GM19463 (cell line): ENCODE results near the gene SLC16A10.
A peak's percentile ranks its signal among the peaks of the same experiment; 100 is the strongest.
"Not testable (repeated sequence)": the region's sequence is repeated elsewhere in the genome, so short reads cannot be mapped to it uniquely, and the experiment has no call there.

Experiments
- ATAC-seq: cut with Tn5 transposase; IDR thresholded peaks from one replicate; pipeline ENCODE4 v1.9.1; 2021; ENCODE audit warnings: mild to moderate bottlenecking, moderate library complexity; ENCODE audit not compliant: unreplicated experiment

The SLC16A10 gene

GRCh38 chr6:111087106-111087835, at the start of gene SLC16A10:
SLC16A10 (plus strand) TSS chr6:111087503; CDS start chr6:111087753, 250 bp downstream.
- peak; percentile 80 for ATAC-seq

GRCh38 chr6:111038534-111039252, 48.6 kb upstream of the SLC16A10 start:
- ATAC-seq: peak; percentile 54

GRCh38 chr6:111041917-111042316, 45.4 kb upstream of the SLC16A10 start:
- ATAC-seq: no peak

- no peak for ATAC-seq
Observed at GRCh38 chr6:111047244-111047643, 40.1 kb upstream of the SLC16A10 start.

GRCh38 chr6:111050261-111051023, 36.9 kb upstream of the SLC16A10 start:
- no peak for ATAC-seq

GRCh38 chr6:111052171-111052570, 35.1 kb upstream of the SLC16A10 start:
- ATAC-seq: no peak

GRCh38 chr6:111057074-111057752, 30.1 kb upstream of the SLC16A10 start:
- ATAC-seq: peak; percentile 71

GRCh38 chr6:111061508-111061907, 25.8 kb upstream of the SLC16A10 start:
- ATAC-seq: no peak

- not testable (repeated sequence) for ATAC-seq
Observed at GRCh38 chr6:111061985-111062384, 25.3 kb upstream of the SLC16A10 start.

GRCh38 chr6:111062860-111063259, 24.4 kb upstream of the SLC16A10 start:
- not testable (repeated sequence) for ATAC-seq

- ATAC-seq: no peak
Observed at GRCh38 chr6:111068109-111068865, 19.0 kb upstream of the SLC16A10 start.

- no peak for ATAC-seq
Observed at GRCh38 chr6:111068866-111069234, 18.5 kb upstream of the SLC16A10 start.

- ATAC-seq: no peak
Observed at GRCh38 chr6:111069382-111070104, 17.8 kb upstream of the SLC16A10 start.

- no peak for ATAC-seq
Observed at GRCh38 chr6:111070105-111071005, 16.9 kb upstream of the SLC16A10 start.

- no peak for ATAC-seq
Observed at GRCh38 chr6:111072801-111073360, 14.4 kb upstream of the SLC16A10 start.

- ATAC-seq: no peak
Observed at GRCh38 chr6:111074311-111074710, 13.0 kb upstream of the SLC16A10 start.

GRCh38 chr6:111076024-111076695, 11.1 kb upstream of the SLC16A10 start:
- peak; percentile 70 for ATAC-seq

GRCh38 chr6:111080698-111081097, 6.6 kb upstream of the SLC16A10 start:
- ATAC-seq: no peak
